PC-3 (cell line): ENCODE results near the gene IQGAP3.

ENCODE experiments used
- CTCF ChIP-seq: fragments of 300-600 bp; sonication (generic); conservative IDR thresholded peaks from 2 replicates; pipeline ENCODE4 v1.5.1; 2017; ENCODE audit warnings: antibody characterized with exemption, low read depth, mild to moderate bottlenecking, low read length
- EZH2 ChIP-seq: fragments of 300-600 bp; sonication (generic); IDR thresholded peaks from one replicate; pipeline ENCODE4 v1.6.1; 2017; ENCODE audit warnings: antibody characterized with exemption, mild to moderate bottlenecking, low read length; ENCODE audit not compliant: unreplicated experiment
- EZH2phosphoT487 ChIP-seq: fragments of 300-600 bp; sonication (generic); IDR thresholded peaks from 2 replicates; pipeline ENCODE4 v1.6.1; 2018; ENCODE audit warnings: mild to moderate bottlenecking, antibody characterized with exemption, low read length, borderline replicate concordance

DNA sequence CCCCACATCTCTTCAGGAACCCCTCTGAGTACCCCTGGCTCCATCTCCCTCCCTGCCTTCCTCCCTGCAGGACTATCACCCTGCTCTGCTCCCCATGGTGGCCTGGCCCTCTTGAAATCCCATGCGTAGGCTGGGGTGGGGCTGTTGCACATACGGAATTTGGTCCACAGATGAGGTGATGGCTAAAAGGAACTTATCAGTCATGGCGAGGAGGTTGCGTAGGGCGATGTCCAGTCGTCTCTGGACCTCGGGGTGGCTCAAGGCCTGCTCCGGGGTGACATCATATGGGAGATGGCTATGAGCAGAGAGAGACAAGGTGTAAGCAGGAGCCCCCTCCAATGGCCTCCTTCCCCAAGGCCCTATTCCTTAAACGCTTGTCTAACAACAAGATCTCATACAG lies 35.3 kb downstream of the IQGAP3 start:
- TF ChIP-seq CTCF (no peak), EZH2 (no peak), EZH2phosphoT487 (no peak)
